Neural cell (in vitro differentiated cells): ENCODE measurements around the gene PSIP1. TPM values are rescaled to one million over a fixed set of nuclear protein-coding genes. Genes with fewer than 3 reads are reported as not detected.
"Not testable (repeated sequence)": the region's sequence is repeated elsewhere in the genome, so short reads cannot be mapped to it uniquely, and the experiment has no call there.

Experiments used
- H2AFZ ChIP-seq: fragments of 200-600, 300-800 bp; sonication (generic), shearing (Covaris generic); 2 replicates; pipeline ENCODE4 v1.6.0; 2014; ENCODE audit warnings: low read depth, mild to moderate bottlenecking, antibody characterized with exemption, low read length, moderate library complexity
- H3F3A ChIP-seq: fragments of 200-600 bp; shearing (Covaris generic); 2 replicates; pipeline ENCODE4 v1.6.1; 2016; ENCODE audit warnings: mild to moderate bottlenecking, moderate library complexity, mixed read lengths, antibody characterized with exemption, low read length; ENCODE audit not compliant: insufficient read depth, poor library complexity, severe bottlenecking
- H3K27ac ChIP-seq: fragments of 200-600, 300-800 bp; sonication (generic), shearing (Covaris generic); 2 replicates; pipeline ENCODE4 v1.5.1; 2014; ENCODE audit warnings: mild to moderate bottlenecking, low read length, moderate library complexity
- H3K27me3 ChIP-seq: fragments of 300-800, 200-600 bp; sonication (generic), shearing (Covaris generic); 2 replicates; pipeline ENCODE4 v1.6.0; 2014; ENCODE audit warnings: mild to moderate bottlenecking, low read depth, low read length, moderate library complexity; ENCODE audit not compliant: insufficient read depth
- H3K36me3 ChIP-seq: fragments of 300-800, 200-600 bp; sonication (generic), shearing (Covaris generic); 2 replicates; pipeline ENCODE4 v1.5.1; 2014; ENCODE audit warnings: mild to moderate bottlenecking, antibody characterized with exemption, low read length, moderate library complexity; ENCODE audit not compliant: insufficient read depth
- H3K4me2 ChIP-seq: fragments of 300-800, 200-600 bp; sonication (generic), shearing (Covaris generic); 2 replicates; pipeline ENCODE4 v1.6.0; 2014; ENCODE audit warnings: mild to moderate bottlenecking, low read length
- H3K4me3 ChIP-seq: fragments of 300-800, 200-600 bp; sonication (generic), shearing (Covaris generic); 2 replicates; pipeline ENCODE4 v1.5.1; 2014; ENCODE audit warnings: mild to moderate bottlenecking, low read length, moderate library complexity
- H3K79me2 ChIP-seq: fragments of 200-600 bp; shearing (Covaris generic); replicated peaks from 2 replicates; pipeline ENCODE4 v1.6.0; 2014; ENCODE audit warnings: mild to moderate bottlenecking, low read length, moderate library complexity; ENCODE audit not compliant: insufficient read depth
- H3K9ac ChIP-seq: fragments of 300-800, 200-600 bp; sonication (generic), shearing (Covaris generic); 2 replicates; pipeline ENCODE4 v1.6.1; 2016; ENCODE audit warnings: mild to moderate bottlenecking, low read length, mixed read lengths
- H3K9me2 ChIP-seq: fragments of 200-600 bp; shearing (Covaris generic); 2 replicates; pipeline ENCODE4 v1.6.1; 2016; ENCODE audit warnings: mild to moderate bottlenecking, low read length, mixed read lengths; ENCODE audit not compliant: insufficient read depth
- H3K9me3 ChIP-seq: fragments of 200-600, 300-800 bp; sonication (generic), shearing (Covaris generic); 2 replicates; pipeline ENCODE4 v1.6.1; 2016; ENCODE audit warnings: mild to moderate bottlenecking, mixed run types, low read length, moderate library complexity, mixed read lengths
- H4K20me1 ChIP-seq: fragments of 200-600 bp; shearing (Covaris generic); 2 replicates; pipeline ENCODE4 v1.6.1; 2016; ENCODE audit warnings: mild to moderate bottlenecking, mixed run types; ENCODE audit not compliant: insufficient read depth
- EP300 ChIP-seq: fragments of 450-650 bp; conservative IDR thresholded peaks from 2 replicates; pipeline ENCODE4 v1.6.1; 2014; ENCODE audit warnings: antibody characterized with exemption, mild to moderate bottlenecking, moderate library complexity; ENCODE audit not compliant: poor library complexity, severe bottlenecking
- EZH2 ChIP-seq: fragments of 200-600, 300-800 bp; shearing (Covaris generic), sonication (generic); IDR thresholded peaks from 2 replicates; pipeline ENCODE4 v1.6.1; 2014; ENCODE audit warnings: antibody characterized with exemption, low read length, borderline replicate concordance, mild to moderate bottlenecking; ENCODE audit not compliant: insufficient read depth, poor library complexity, severe bottlenecking
- MXI1 ChIP-seq: fragments of 450-650 bp; conservative IDR thresholded peaks from 2 replicates; pipeline ENCODE4 v1.6.1; 2014; ENCODE audit warnings: antibody characterized with exemption, mild to moderate bottlenecking; ENCODE audit not compliant: poor library complexity, severe bottlenecking
- POLR2AphosphoS5 ChIP-seq: IDR thresholded peaks from 2 replicates; pipeline ENCODE4 v1.6.1; 2012
- RAD21 ChIP-seq: fragments of 450-650 bp; conservative IDR thresholded peaks from 2 replicates; pipeline ENCODE4 v1.6.1; 2014; ENCODE audit warnings: antibody characterized with exemption, mild to moderate bottlenecking, moderate library complexity
- SMC3 ChIP-seq: fragments of 450-650 bp; conservative IDR thresholded peaks from 2 replicates; pipeline ENCODE4 v1.6.1; 2014; ENCODE audit warnings: antibody characterized with exemption, mild to moderate bottlenecking, moderate library complexity; ENCODE audit not compliant: poor library complexity
- TAF1 ChIP-seq: IDR thresholded peaks from 2 replicates; pipeline ENCODE4 v1.6.1; 2012; ENCODE audit warnings: low read depth
- polyA plus RNA-seq: library from polyadenylated mRNA; depleted of rRNA; stranded (reverse); fragments of >200 nt; gene quantifications from 2 replicates; pipeline ENCODE4 v1.2.3, GENCODE V29; 2014
- TF ChIP-seq, protein P1 (sequence below): IDR thresholded peaks from 2 replicates; pipeline ENCODE4 v1.6.1; 2012; ENCODE audit warnings: borderline replicate concordance
- TF ChIP-seq, protein P2 (sequence below): fragments of 450-650 bp; IDR thresholded peaks from 2 replicates; pipeline ENCODE4 v1.5.1; 2014; ENCODE audit warnings: antibody characterized with exemption, mild to moderate bottlenecking, moderate library complexity; ENCODE audit not compliant: poor library complexity, severe bottlenecking

PSIP1 gene
- polyA plus RNA-seq, 1 donor from 2014 or later, result 339 TPM

DNA sequence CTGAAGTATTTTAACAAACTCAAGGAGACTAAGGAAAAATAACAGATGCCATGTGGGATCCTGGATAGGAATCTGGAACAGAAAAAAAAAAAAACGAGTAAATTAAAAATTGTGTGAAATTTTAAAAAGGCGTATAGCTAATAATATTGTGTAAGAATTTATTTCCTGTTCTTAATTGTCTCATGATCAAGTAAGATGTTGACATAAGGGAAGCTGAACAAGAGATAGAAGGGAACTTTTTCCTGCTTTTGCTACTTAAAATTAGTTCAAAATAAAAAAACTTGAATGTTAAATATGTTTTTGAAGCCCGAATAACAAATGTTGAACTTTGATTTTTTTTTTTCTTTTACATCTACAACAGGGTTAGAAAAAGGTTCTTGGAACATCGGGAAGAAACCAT is 77.6 kb downstream of the PSIP1 start:
- H3K79me2 ChIP-seq, result peaks cover 70% of the 10 kb centered on the region
- TF ChIP-seq, protein P1, sequence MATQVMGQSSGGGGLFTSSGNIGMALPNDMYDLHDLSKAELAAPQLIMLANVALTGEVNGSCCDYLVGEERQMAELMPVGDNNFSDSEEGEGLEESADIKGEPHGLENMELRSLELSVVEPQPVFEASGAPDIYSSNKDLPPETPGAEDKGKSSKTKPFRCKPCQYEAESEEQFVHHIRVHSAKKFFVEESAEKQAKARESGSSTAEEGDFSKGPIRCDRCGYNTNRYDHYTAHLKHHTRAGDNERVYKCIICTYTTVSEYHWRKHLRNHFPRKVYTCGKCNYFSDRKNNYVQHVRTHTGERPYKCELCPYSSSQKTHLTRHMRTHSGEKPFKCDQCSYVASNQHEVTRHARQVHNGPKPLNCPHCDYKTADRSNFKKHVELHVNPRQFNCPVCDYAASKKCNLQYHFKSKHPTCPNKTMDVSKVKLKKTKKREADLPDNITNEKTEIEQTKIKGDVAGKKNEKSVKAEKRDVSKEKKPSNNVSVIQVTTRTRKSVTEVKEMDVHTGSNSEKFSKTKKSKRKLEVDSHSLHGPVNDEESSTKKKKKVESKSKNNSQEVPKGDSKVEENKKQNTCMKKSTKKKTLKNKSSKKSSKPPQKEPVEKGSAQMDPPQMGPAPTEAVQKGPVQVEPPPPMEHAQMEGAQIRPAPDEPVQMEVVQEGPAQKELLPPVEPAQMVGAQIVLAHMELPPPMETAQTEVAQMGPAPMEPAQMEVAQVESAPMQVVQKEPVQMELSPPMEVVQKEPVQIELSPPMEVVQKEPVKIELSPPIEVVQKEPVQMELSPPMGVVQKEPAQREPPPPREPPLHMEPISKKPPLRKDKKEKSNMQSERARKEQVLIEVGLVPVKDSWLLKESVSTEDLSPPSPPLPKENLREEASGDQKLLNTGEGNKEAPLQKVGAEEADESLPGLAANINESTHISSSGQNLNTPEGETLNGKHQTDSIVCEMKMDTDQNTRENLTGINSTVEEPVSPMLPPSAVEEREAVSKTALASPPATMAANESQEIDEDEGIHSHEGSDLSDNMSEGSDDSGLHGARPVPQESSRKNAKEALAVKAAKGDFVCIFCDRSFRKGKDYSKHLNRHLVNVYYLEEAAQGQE, result no peak
- no peak for TF ChIP-seq EP300
- TF ChIP-seq RAD21, result no peak
- no peak for TF ChIP-seq MXI1
- no peak for TF ChIP-seq EZH2
- no peak for TF ChIP-seq POLR2AphosphoS5
- TF ChIP-seq SMC3, result no peak
- TF ChIP-seq, protein P2, sequence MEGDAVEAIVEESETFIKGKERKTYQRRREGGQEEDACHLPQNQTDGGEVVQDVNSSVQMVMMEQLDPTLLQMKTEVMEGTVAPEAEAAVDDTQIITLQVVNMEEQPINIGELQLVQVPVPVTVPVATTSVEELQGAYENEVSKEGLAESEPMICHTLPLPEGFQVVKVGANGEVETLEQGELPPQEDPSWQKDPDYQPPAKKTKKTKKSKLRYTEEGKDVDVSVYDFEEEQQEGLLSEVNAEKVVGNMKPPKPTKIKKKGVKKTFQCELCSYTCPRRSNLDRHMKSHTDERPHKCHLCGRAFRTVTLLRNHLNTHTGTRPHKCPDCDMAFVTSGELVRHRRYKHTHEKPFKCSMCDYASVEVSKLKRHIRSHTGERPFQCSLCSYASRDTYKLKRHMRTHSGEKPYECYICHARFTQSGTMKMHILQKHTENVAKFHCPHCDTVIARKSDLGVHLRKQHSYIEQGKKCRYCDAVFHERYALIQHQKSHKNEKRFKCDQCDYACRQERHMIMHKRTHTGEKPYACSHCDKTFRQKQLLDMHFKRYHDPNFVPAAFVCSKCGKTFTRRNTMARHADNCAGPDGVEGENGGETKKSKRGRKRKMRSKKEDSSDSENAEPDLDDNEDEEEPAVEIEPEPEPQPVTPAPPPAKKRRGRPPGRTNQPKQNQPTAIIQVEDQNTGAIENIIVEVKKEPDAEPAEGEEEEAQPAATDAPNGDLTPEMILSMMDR, result no peak
- TF ChIP-seq TAF1, result no peak
- peaks cover 3% of the 10 kb centered on the region for H4K20me1 ChIP-seq

DNA sequence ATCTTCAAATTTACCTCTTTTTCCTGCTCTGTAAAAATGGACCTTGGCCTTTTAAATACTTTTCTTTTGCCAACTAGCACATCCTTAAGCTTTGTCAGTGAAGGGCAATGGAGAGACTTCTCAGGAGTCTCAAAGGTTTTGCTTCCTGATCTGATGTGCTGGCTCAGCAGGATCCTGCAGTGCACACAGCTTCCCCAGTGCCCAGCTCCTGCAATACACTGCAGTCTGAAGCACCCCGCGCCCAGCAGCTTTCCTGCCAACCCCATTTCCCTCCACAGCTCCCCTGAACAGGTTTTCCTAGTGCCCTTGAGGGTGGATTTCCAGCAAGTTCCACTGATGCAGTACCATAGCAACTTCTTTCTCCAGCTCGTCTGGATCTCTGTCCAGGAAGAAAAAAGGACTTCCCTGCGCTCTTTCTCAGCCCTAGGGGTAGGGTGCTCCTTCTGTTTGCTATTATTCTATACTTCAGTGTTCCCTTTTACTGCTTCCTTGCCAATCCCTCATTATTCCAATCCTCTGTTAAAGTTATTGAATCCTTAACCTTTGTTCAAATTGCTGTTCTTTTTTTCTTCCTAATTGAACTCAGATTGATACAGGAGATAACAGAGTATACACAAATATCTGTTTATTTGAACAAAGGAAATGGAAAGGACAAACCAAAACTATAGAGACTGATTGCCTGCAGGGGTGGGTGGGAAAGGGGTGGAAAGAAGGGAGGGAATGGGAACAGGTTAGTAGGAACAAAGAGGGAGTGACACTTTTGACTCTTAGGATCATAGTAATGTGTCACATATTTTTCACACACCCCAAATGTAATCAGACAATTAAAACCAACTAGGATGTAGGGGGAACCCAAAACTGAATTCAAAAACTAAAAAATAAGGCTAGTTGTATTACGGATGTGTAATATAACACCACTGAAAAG is 79.6 kb downstream of the PSIP1 start:
- no peak overlapping the region for H3K27ac ChIP-seq
- H3K4me2 ChIP-seq, result no peak overlapping the region
- H3K27me3 ChIP-seq, result no peaks in the 10 kb centered on the region
- no peak overlapping the region for H3K4me3 ChIP-seq
- H3K9me2 ChIP-seq, result no peaks in the 10 kb centered on the region
- no peak overlapping the region for H3K9ac ChIP-seq
- no peak for TF ChIP-seq RAD21
- no peak for TF ChIP-seq MXI1
- TF ChIP-seq SMC3, result no peak
- TF ChIP-seq POLR2AphosphoS5, result no peak
- no peak for TF ChIP-seq EP300
- TF ChIP-seq TAF1, result no peak
- TF ChIP-seq, protein P1, result no peak
- TF ChIP-seq, protein P2, result no peak
- H3K9me3 ChIP-seq, result no peaks in the 10 kb centered on the region
- no peaks in the 10 kb centered on the region for H3F3A ChIP-seq
- H3K36me3 ChIP-seq, result peaks cover 24% of the 10 kb centered on the region
- no peak overlapping the region for H2AFZ ChIP-seq
- peaks cover 66% of the 10 kb centered on the region for H3K79me2 ChIP-seq
- peaks cover 3% of the 10 kb centered on the region for H4K20me1 ChIP-seq

More for the DNA sequence above, 77.6 kb downstream of the PSIP1 start:
- Histone ChIP-seq H3F3A (no peaks in the 10 kb centered on the region), H3K27me3 (no peaks in the 10 kb centered on the region), H2AFZ (no peak overlapping the region), H3K9me3 (no peaks in the 10 kb centered on the region), H3K4me2 (no peak overlapping the region), H3K27ac (no peak overlapping the region), H3K9me2 (no peaks in the 10 kb centered on the region), H3K36me3 (peaks cover 24% of the 10 kb centered on the region), H3K4me3 (no peak overlapping the region), H3K9ac (no peak overlapping the region)

DNA sequence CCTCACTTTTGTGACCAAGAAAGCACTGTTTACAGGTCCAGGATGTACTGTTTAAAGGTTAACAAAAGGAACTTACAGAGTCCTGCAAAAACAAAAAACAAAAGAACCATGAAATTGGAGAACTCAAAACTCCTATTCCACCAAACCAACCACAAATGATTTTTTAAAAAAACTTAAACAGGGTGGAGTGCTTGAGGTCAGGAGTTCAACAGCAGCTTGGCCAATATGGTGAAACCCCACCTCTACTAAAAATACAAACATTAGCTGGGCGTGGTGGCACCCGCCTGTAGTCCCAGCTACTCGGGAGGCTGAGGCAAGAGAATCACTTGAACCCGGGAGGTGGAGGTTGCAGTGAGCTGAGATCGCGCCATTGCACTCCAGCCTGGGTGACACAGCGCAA is 83.1 kb downstream of the PSIP1 start:
- H4K20me1 ChIP-seq, result not testable (repeated sequence)

More for the DNA sequence above, 83.1 kb downstream of the PSIP1 start:
- not testable (repeated sequence) for H3K4me2 ChIP-seq, H3K27me3 ChIP-seq, H3K9me3 ChIP-seq, H3K9me2 ChIP-seq, H2AFZ ChIP-seq, H3K4me3 ChIP-seq, H3F3A ChIP-seq, H3K9ac ChIP-seq, H3K27ac ChIP-seq
- Histone ChIP-seq H3K79me2 (peaks cover 83% of the 10 kb centered on the region), H3K36me3 (peaks cover 13% of the 10 kb centered on the region)
